MCF 10A (cell line): ENCODE results near the gene TRMT11. TPM values are rescaled to one million over a fixed set of nuclear protein-coding genes. Genes with fewer than 3 reads are reported as not detected.

Source experiments
- BruUV-seq: library from RNA; stranded (reverse); fragments of 400-500 nt; replicated peaks from 2 replicates; lab custom pipeline; 2021; lab: Mats Ljungman, UMichigan
- CTCF ChIA-PET: fragments of 300-600 bp; sonication (Branson Sonifier 250); formaldehyde crosslinking; extraction: SDS; loops from one replicate; lab custom pipeline; 2021; ENCODE audit warnings: antibody characterized with exemption, inconsistent platforms; lab: Yijun Ruan, JAX
- POLR2A ChIA-PET: fragments of 300-600, 350-650 bp; sonication (Branson Sonifier 250); formaldehyde crosslinking; extraction: SDS; loops from one replicate; lab custom pipeline; 2020; ENCODE audit warnings: antibody characterized with exemption, inconsistent platforms; lab: Yijun Ruan, JAX
- DNase-seq: peaks from one replicate; pipeline ENCODE4 v3.0.0-alpha.2; 2018; ENCODE audit not compliant: unreplicated experiment
- H3K27ac Mint-ChIP-seq: one replicate; pipeline ENCODE4 v1.8.0; 2022; ENCODE audit warnings: mild to moderate bottlenecking, low read depth, mixed read lengths; ENCODE audit not compliant: unreplicated experiment
- H3K27me3 Mint-ChIP-seq: one replicate; pipeline ENCODE4 v1.8.0; 2022; ENCODE audit warnings: mixed read lengths; ENCODE audit not compliant: insufficient read depth, unreplicated experiment
- H3K36me3 Mint-ChIP-seq: one replicate; pipeline ENCODE4 v1.8.0; 2022; ENCODE audit warnings: mild to moderate bottlenecking, moderate library complexity, mixed read lengths; ENCODE audit not compliant: insufficient read depth, unreplicated experiment
- H3K4me1 Mint-ChIP-seq: one replicate; pipeline ENCODE4 v1.8.0; 2022; ENCODE audit warnings: mixed read lengths; ENCODE audit not compliant: insufficient read depth, unreplicated experiment
- H3K4me3 Mint-ChIP-seq: one replicate; pipeline ENCODE4 v1.8.0; 2022; ENCODE audit warnings: mild to moderate bottlenecking, moderate library complexity, mixed read lengths; ENCODE audit not compliant: unreplicated experiment
- H3K9me3 Mint-ChIP-seq: one replicate; pipeline ENCODE4 v1.8.0; 2022; ENCODE audit warnings: mixed read lengths; ENCODE audit not compliant: unreplicated experiment
- intact Hi-C: fragments of 100-400 bp; cut with micrococcal nuclease; formaldehyde crosslinking; loops from 2 replicates; pipeline ENCODE4 v1.14.1; 2022
- total RNA-seq: library from RNA; stranded (reverse); gene quantifications from 2 replicates; pipeline ENCODE4 v1.2.3, GENCODE V29; 2022
- TF ChIP-seq, protein P1 (sequence below): fragments of 200-600 bp; IDR thresholded peaks from one replicate; pipeline ENCODE4 v1.8.0; 2022; ENCODE audit warnings: antibody characterized with exemption, mild to moderate bottlenecking; ENCODE audit not compliant: unreplicated experiment

The TRMT11 gene
- total RNA-seq, 1 experiment from 2014 or later: 32.5 TPM

DNA sequence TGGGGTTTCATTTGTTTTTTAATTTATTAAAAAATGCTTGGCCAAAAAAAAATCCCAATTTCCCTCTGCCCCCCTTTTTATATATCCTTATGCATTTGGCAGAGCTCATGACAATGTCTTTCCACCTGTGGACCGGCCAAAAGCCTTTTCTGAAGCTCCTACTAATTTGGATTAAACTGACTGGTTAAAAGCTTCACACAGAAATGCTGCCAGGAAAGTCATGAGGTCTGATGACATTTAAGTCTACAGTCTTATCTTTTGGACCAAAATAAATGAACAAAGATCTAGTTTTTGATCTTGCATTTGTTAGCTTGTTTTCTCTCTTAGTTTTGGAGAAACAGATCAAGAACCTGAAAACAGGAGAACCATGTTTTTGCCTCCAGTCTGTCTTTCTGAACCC is 66.1 kb downstream of the TRMT11 start:
- H3K27ac Mint-ChIP-seq: no peak overlapping the region
- CTCF ChIA-PET: interaction anchor here (0.6 to 1.6 kb wide), 5 partner anchors 10 to 631 kb away, joined by 3 to 5 read pairs (median 3); no protein-coding TSS in a partner anchor
- no peak for DNase-seq
- intact Hi-C loops: no loop called here
- BruUV-seq: no TSS peak
- POLR2A ChIA-PET: interaction anchor here (0.6 to 0.9 kb wide), 3 partner anchors 16 to 133 kb away, joined by 3 to 4 read pairs (median 3); no protein-coding TSS in a partner anchor
- H3K27me3 Mint-ChIP-seq: no peaks in the 10 kb centered on the region
- TF ChIP-seq, protein P1, sequence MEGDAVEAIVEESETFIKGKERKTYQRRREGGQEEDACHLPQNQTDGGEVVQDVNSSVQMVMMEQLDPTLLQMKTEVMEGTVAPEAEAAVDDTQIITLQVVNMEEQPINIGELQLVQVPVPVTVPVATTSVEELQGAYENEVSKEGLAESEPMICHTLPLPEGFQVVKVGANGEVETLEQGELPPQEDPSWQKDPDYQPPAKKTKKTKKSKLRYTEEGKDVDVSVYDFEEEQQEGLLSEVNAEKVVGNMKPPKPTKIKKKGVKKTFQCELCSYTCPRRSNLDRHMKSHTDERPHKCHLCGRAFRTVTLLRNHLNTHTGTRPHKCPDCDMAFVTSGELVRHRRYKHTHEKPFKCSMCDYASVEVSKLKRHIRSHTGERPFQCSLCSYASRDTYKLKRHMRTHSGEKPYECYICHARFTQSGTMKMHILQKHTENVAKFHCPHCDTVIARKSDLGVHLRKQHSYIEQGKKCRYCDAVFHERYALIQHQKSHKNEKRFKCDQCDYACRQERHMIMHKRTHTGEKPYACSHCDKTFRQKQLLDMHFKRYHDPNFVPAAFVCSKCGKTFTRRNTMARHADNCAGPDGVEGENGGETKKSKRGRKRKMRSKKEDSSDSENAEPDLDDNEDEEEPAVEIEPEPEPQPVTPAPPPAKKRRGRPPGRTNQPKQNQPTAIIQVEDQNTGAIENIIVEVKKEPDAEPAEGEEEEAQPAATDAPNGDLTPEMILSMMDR: no peak
- H3K9me3 Mint-ChIP-seq: no peaks in the 10 kb centered on the region
- no peaks in the 10 kb centered on the region for H3K4me1 Mint-ChIP-seq
- H3K36me3 Mint-ChIP-seq: peaks cover 42% of the 10 kb centered on the region
- H3K4me3 Mint-ChIP-seq: no peak overlapping the region

DNA sequence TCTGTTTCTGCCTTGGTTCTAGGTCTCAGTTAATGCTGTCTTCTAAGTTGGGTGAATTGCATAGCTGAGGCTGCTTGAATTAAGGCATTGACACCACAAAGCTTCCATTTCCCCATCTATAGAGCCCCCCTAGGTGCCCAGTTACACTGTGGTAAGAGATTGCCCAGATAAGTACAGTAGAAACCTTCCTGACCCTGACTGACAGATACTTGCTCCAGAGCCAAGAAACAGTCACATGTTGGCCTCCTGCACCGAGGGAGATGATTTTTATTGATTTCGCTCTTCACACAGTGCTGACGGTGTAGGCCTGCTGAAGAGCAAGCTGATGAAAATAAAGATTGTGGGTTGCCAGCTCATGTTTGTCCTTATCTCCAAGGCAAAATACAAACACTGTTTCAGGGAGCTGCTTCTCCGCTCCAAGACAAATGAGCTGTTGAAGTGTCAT is 67.9 kb downstream of the TRMT11 start:
- Mint-ChIP-seq H3K36me3 (peaks cover 30% of the 10 kb centered on the region), H3K4me3 (no peak overlapping the region), H3K9me3 (no peaks in the 10 kb centered on the region), H3K27ac (no peak overlapping the region), H3K4me1 (no peaks in the 10 kb centered on the region), H3K27me3 (no peaks in the 10 kb centered on the region)
- TF ChIP-seq, protein P1: no peak
- BruUV-seq: no TSS peak
- intact Hi-C loops: no loop called here
- POLR2A ChIA-PET: no interaction called here
- DNase-seq: no peak
- CTCF ChIA-PET: no interaction called here

DNA sequence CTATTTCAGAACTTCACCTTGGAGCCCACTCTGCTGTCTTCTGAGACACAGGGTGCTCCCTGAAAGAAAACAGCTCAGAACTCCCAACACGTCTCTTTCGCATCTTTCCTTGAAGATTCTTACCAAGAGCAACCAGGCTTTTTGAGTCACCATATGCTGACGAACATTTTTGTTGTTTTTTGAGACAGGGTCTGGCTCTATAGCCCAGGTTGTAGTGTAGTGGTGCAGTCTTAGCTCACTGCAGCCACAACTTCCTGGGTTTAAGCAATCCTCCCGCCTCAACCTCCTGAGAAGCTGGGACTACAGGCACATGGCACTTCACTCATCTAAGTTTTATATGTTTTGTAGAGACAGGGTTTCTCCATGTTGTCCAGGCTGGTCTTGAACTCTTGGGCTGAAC is 68.5 kb downstream of the TRMT11 start:
- no peaks in the 10 kb centered on the region for H3K4me1 Mint-ChIP-seq
- no peak overlapping the region for H3K4me3 Mint-ChIP-seq
- no peaks in the 10 kb centered on the region for H3K9me3 Mint-ChIP-seq
- POLR2A ChIA-PET: interaction anchor here (0.6 kb wide), 1 partner anchor 14 kb away, joined by 3 read pairs; no protein-coding TSS in a partner anchor
- H3K27me3 Mint-ChIP-seq: no peaks in the 10 kb centered on the region
- DNase-seq: no peak
- intact Hi-C loops: no loop called here
- TF ChIP-seq, protein P1: no peak
- CTCF ChIA-PET: no interaction called here
- H3K27ac Mint-ChIP-seq: no peak overlapping the region
- peaks cover 31% of the 10 kb centered on the region for H3K36me3 Mint-ChIP-seq
- BruUV-seq: no TSS peak

DNA sequence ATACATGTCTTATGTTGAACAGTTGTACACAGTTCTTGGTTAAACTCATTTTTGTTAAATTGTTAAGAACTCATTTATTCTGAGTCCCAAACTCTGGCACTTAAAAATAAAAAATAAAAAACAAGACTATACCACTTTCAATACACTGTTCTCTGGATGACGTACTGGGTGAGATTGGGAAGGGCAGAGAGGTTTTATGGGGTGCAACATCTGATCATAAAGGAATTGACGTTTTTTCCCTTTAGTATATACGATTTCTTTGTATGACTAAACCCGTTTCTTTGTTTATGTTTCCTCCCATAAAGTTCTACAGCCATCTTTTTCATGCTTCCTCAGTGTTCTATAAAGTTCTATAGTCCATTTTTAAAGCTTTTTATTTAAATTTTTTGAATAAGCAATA is 69.1 kb downstream of the TRMT11 start:
- TF ChIP-seq, protein P1: no peak
- H3K36me3 Mint-ChIP-seq: peaks cover 36% of the 10 kb centered on the region
- ChIA-PET CTCF (interaction anchor here (0.9 kb wide), 1 partner anchor 22 kb away, joined by 4 read pairs; no protein-coding TSS in a partner anchor), POLR2A (interaction anchor here (0.6 kb wide), 2 partner anchors 15 to 609 kb away, joined by 3 read pairs; no protein-coding TSS in a partner anchor)
- H3K4me1 Mint-ChIP-seq: no peaks in the 10 kb centered on the region
- no peak overlapping the region for H3K27ac Mint-ChIP-seq
- no peak for DNase-seq
- H3K27me3 Mint-ChIP-seq: no peaks in the 10 kb centered on the region
- BruUV-seq: no TSS peak
- no peaks in the 10 kb centered on the region for H3K9me3 Mint-ChIP-seq
- no peak overlapping the region for H3K4me3 Mint-ChIP-seq
- intact Hi-C loops: no loop called here
